ENCODE results near the gene OR2V2.

The OR2V2 gene

DNA sequence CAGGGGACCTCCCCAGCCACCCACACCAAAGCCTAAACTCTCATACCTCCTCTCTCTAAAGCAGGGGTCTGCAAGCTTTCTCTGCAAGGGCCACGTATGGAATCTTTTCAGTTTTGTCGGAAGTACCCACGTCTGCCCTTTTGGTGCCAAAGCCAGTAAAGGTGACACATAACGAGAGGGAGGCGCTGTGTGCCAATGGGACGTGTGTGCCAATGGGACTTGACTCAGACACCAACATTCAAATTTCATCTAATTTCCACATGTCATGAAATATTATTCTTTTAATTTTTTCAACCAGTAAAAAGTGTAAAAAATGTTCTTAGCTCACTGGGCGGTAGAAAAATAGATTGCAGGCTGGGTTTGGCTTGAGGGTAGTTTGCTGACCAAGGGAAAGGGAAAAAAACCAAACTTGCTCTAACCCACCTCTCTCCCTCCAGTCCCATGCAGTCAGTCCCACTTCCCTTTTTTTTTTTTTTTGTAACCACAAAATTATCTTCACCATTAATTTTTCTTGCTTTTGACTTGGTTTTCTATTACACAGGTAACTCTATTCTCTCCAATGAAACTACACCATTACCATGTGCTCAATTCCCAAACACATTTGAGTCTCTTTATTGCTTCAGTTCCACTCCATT, 41.9 kb upstream of the OR2V2 start:
- H3K27ac ChIP-seq (ENCODE audit: low read depth, low read length), result no peak overlapping the region
- H4K20me1 ChIP-seq (ENCODE audit: control insufficient read depth, insufficient read depth, low read depth, low read length), result no peaks in the 10 kb centered on the region
- no peak overlapping the region for H3K4me2 ChIP-seq (ENCODE audit: low read length)
- no peak for TF ChIP-seq EZH2phosphoT487 (IDR thresholded peaks at IDR 0.05; ENCODE audit: borderline replicate concordance, low read length)
- TF ChIP-seq, protein P1, sequence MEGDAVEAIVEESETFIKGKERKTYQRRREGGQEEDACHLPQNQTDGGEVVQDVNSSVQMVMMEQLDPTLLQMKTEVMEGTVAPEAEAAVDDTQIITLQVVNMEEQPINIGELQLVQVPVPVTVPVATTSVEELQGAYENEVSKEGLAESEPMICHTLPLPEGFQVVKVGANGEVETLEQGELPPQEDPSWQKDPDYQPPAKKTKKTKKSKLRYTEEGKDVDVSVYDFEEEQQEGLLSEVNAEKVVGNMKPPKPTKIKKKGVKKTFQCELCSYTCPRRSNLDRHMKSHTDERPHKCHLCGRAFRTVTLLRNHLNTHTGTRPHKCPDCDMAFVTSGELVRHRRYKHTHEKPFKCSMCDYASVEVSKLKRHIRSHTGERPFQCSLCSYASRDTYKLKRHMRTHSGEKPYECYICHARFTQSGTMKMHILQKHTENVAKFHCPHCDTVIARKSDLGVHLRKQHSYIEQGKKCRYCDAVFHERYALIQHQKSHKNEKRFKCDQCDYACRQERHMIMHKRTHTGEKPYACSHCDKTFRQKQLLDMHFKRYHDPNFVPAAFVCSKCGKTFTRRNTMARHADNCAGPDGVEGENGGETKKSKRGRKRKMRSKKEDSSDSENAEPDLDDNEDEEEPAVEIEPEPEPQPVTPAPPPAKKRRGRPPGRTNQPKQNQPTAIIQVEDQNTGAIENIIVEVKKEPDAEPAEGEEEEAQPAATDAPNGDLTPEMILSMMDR (IDR thresholded peaks at IDR 0.05; ENCODE audit: low read depth, low read length, poor library complexity, severe bottlenecking), result no peak
- no peaks in the 10 kb centered on the region for H3K36me3 ChIP-seq (ENCODE audit: control insufficient read depth, low read length)
- H3K9me3 ChIP-seq (ENCODE audit: control insufficient read depth, insufficient read depth, low read length), result no peaks in the 10 kb centered on the region
- H3K27me3 ChIP-seq (ENCODE audit: control insufficient read depth, low read length), result no peaks in the 10 kb centered on the region
- H3K4me1 ChIP-seq (ENCODE audit: control insufficient read depth, low read length), result peaks cover 8% of the 10 kb centered on the region
- no peaks in the 10 kb centered on the region for H3K79me2 ChIP-seq (ENCODE audit: control insufficient read depth, low read length)
- H3F3A ChIP-seq (ENCODE audit: control insufficient read depth, insufficient read depth), result no peaks in the 10 kb centered on the region
- no peak overlapping the region for H3K4me3 ChIP-seq (ENCODE audit: low read length)
- no peaks in the 10 kb centered on the region for H3K9me2 ChIP-seq (replicated peaks; ENCODE audit: control insufficient read depth, low read length)

DNA sequence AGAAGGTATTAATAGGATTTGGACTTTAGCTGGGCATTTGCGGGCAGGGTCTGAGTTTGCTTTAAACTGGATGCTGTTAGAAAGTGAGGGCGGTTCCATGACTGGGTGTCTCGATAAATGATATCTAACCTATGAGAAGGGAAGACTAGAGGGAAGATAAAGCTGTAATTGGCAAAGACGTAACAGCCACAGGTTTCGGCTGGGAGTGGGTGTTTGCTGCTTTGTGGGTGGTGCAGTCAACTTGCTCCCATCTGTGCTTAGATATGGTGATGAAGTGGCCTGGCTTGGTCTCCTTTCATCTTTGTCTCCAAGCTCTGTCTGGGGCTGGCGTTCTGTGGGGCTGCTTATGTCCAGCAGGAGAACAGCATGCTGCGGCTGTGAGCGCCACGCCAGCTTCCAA, 39.7 kb upstream of the OR2V2 start:
- H4K20me1 ChIP-seq (ENCODE audit: control insufficient read depth, insufficient read depth, low read depth, low read length), result no peaks in the 10 kb centered on the region
- peaks cover 8% of the 10 kb centered on the region for H3K4me1 ChIP-seq (ENCODE audit: control insufficient read depth, low read length)
- H3K4me3 ChIP-seq (ENCODE audit: low read length), result no peak overlapping the region
- no peaks in the 10 kb centered on the region for H3K36me3 ChIP-seq (ENCODE audit: control insufficient read depth, low read length)
- no peak overlapping the region for H3K4me2 ChIP-seq (ENCODE audit: low read length)
- H3K27ac ChIP-seq (ENCODE audit: low read depth, low read length), result no peak overlapping the region
- no peaks in the 10 kb centered on the region for H3K79me2 ChIP-seq (ENCODE audit: control insufficient read depth, low read length)
- H3K9me3 ChIP-seq (ENCODE audit: control insufficient read depth, insufficient read depth, low read length), result no peaks in the 10 kb centered on the region
- H3K9me2 ChIP-seq (replicated peaks; ENCODE audit: control insufficient read depth, low read length), result no peaks in the 10 kb centered on the region
- no peaks in the 10 kb centered on the region for H3F3A ChIP-seq (ENCODE audit: control insufficient read depth, insufficient read depth)
- TF ChIP-seq, protein P1 (IDR thresholded peaks at IDR 0.05; ENCODE audit: low read depth, low read length, poor library complexity, severe bottlenecking), result no peak
- TF ChIP-seq EZH2phosphoT487 (IDR thresholded peaks at IDR 0.05; ENCODE audit: borderline replicate concordance, low read length), result no peak
- peaks cover 3% of the 10 kb centered on the region; the same call in 1 of the 2 replicates for H3K27me3 ChIP-seq (ENCODE audit: control insufficient read depth, low read length)

DNA sequence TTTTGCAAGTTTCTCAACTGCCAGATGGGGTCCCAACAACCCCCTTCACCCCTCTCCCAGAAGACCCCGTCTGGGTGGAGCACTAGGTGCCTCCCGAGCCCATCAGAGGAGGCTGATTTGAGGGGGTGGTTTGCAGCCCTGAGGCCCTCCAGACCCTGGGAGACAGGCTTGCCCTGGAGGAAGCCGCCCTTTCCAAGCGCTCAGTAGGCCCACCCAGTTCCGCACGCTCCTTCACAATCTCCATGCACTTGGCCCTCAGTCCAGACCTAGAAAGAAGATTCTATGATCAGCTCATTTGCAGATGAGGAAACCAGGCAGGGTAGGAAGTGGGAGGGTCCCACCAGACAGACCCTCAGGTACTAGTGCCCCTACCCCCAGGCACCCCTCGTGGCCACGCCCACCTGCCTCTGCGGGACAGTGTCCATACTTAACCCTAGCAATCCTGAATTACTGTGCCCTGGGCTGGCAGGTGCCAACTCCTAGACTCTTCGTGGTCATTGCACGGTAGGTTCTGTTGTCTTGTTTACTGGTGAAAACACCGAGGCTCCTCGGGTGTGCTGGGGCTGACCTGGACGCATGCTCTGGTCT, 38.7 kb upstream of the OR2V2 start:
- Histone ChIP-seq H3K27ac (ENCODE audit: low read depth, low read length) (no peak overlapping the region), H3K4me3 (ENCODE audit: low read length) (no peak overlapping the region), H3K36me3 (ENCODE audit: control insufficient read depth, low read length) (no peaks in the 10 kb centered on the region), H3K9me2 (replicated peaks; ENCODE audit: control insufficient read depth, low read length) (no peaks in the 10 kb centered on the region), H3K4me2 (ENCODE audit: low read length) (no peak overlapping the region), H3F3A (ENCODE audit: control insufficient read depth, insufficient read depth) (no peaks in the 10 kb centered on the region), H3K79me2 (ENCODE audit: control insufficient read depth, low read length) (no peaks in the 10 kb centered on the region), H4K20me1 (ENCODE audit: control insufficient read depth, insufficient read depth, low read depth, low read length) (no peaks in the 10 kb centered on the region), H3K9me3 (ENCODE audit: control insufficient read depth, insufficient read depth, low read length) (no peaks in the 10 kb centered on the region), H3K27me3 (ENCODE audit: control insufficient read depth, low read length) (peaks cover 3% of the 10 kb centered on the region; the same call in 1 of the 2 replicates), H3K4me1 (ENCODE audit: control insufficient read depth, low read length) (peaks cover 8% of the 10 kb centered on the region)
- TF ChIP-seq, protein P1 (IDR thresholded peaks at IDR 0.05; ENCODE audit: low read depth, low read length, poor library complexity, severe bottlenecking), result no peak
- no peak for TF ChIP-seq EZH2phosphoT487 (IDR thresholded peaks at IDR 0.05; ENCODE audit: borderline replicate concordance, low read length)

All from DOHH2 (cell line).